Stimulated activated CD8-positive, alpha-beta memory T cell treated with anti-CD3 and anti-CD28 coated beads, Interleukin-15, amount 100 ng/mL, for 4 hours (primary cell): ENCODE data around the gene UBN1.

Experiments
- DNase-seq, 2 donors: peaks; one replicate each; pipeline ENCODE4 v3.0.0-alpha.2; 2020; ENCODE audit warnings: low read depth in 2 of 2

Gene UBN1

DNA sequence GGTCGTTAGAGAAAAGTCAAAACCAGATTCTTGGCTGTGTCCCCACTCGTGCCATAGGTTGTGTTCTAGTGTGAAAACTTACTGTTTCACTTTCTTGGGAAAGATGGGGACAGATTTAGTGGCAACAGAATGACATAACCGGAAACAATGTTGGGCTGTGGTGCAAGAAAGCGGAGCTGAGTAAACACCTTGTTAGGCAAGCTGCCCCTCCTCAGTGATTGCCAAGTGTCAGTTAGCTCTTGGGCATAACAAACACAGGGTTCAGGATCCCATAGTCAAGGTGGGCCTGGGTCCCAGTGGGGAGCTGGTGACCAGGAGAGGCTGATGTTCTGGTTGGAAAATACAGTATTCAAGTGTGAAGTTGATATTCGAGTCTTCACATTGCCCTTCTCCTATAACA lies 15.4 kb downstream of the UBN1 start:
- DNase-seq: no peak

DNA sequence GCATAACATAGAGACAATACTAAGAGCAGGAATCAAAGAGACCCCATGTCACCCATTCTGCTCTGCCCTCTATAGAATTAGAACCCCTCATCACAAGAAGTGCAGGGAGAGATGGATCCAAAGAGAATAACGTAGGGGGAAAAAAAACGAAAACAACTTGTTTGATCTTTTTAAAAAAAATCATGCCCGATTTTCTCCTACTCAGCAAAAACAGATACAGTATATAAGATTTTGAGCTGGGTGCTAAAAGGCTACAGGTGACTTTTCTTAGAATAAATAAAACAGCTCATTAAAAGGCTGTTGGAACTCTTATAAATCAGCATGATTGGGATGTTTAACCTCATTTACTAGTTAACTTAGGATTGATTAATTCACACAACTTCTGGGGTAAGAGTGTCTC lies 17.4 kb downstream of the UBN1 start:
- DNase-seq: no peak

DNA sequence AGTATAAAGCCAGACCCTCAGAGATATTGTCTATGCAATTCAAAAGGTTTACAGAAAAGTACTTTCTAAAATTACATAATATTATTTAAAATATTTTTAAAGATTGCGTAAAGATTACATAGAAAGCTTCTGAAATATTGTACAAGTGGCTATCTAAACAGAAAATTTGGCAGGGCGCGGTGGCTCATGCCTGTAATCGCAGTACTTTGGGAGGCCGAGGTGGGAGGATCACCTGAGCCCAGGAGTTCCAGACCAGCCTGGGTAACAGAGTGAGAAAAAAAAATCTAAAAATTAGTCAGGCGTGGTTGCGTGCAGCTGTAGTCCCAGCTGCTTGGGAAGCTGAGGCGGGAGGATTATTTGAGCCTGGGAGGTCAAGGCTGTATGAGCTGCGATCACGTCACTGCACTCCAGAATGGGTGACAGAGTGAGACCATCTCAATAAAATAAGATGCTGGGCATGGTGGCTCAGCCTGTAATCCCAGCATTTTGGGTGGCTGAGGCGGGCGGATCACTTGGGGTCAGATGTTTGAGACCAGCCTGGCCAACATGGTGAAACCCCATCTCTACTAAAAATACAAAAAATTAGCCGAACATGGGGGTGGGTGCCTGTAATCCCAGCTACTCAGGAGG lies 18.1 kb downstream of the UBN1 start:
- no peak for DNase-seq

DNA sequence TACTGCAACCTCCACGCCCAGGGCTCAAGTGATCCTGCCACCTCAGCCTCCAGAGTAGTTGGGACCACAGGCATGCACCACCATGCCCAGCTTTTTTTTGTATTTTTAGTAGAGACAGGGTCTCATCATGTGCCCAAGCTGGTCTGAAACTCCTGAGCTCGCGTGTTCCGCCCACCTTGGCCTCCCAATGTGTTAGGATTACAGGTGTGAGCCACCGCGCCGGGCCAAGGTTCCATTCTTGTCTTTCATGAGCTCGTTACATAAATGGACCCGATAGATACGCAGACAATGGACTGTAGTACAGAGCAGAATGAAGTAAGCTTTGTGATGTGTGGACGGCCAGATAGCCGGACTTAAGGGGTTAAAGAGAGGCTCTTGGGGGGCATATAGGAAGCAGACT lies 19.3 kb downstream of the UBN1 start:
- DNase-seq: no peak

DNA sequence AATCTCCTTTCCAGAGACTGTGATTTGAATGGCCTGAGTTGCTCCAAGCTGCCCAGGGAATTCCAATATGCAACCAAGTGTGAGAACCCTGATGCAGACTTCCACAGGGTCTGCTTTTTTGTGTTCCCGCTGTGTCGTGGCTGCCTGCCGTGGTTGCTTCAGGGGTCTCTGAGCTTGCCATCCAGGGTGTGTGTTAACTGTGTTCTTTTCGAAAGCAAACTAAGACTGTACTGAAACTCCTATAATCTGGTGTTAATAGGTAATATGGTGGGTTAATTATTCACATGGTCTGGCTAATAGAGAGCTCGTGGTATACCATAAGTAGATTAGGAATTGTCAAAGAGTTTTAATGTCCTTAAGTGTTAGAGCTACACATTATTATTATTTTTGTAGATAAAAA lies 20.7 kb downstream of the UBN1 start:
- no peak for DNase-seq

DNA sequence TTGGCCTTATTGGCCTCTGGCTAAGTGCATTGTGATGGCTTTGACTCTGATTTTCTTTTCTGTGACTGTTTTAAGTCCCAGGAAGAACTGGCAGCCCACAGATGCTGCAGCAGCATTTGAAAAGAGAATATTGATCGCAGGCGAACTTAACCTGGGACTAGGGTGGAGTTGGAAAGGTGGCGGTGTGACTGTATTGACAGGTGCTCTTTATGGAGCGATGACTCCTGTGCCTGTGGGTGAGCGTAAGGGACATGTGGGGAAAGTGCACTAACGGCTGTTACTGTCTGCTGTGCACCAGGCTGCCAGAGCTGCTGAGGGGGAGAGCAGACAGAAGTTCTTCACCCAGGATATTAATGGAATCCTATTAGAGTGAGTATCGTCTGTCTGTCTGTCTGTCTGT lies 21.3 kb downstream of the UBN1 start:
- DNase-seq: no peak

DNA sequence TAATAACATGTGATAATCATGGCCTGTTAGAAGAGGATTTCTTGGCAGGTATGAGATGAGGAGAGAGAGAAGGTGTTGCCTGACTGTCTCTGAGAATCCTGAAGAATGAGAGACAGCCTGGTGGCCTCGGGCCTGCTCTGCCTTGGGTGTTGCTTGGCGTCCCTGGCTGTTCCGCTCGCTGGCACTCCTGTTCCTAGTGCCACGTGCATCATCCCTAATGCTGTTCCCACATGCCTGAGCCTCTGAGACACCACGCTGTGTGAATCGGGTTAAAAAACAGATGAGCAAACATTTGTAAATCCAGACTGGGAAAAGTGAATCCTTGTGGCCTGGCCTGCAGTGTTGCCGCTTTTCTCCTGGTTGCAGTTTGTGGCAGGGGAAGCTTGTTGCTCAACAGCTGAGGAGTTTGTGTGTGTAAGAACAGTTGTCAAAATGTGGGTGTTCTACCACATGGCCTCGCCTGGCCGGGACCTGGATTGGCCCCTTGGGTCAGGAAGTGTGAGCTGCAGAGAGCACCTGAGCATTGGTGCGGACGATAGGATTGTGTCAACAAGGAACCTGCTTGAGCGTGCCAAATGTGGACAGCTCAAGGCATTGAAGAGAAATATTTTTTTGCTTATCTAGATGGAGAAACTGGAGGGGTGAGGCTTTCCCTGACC lies 22.0 kb downstream of the UBN1 start:
- no peak for DNase-seq

DNA sequence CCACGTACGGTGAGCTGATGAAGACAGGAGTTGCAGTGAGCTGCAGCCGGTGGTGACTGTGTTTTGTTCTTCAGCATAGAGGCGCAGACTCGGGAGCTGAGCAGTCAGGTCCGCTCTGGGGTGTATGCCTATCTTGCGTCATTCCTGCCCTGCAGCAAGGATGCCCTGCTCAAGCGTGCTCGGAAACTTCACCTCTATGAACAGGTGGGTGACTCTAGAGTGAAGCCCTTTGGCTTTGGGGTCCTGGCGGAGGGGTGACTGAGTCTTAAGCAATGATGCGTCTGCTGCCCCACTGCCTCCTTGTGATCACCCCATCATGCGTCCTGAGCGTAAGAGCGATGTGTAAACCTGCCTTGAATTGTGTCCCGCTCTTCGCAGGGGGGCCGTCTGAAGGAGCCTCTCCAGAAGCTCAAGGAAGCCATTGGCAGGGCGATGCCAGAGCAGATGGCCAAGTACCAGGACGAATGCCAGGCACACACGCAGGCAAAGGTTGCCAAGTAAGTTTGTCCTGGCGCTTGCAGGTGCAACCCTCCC lies 22.9 kb downstream of the UBN1 start:
- DNase-seq: no peak

DNA sequence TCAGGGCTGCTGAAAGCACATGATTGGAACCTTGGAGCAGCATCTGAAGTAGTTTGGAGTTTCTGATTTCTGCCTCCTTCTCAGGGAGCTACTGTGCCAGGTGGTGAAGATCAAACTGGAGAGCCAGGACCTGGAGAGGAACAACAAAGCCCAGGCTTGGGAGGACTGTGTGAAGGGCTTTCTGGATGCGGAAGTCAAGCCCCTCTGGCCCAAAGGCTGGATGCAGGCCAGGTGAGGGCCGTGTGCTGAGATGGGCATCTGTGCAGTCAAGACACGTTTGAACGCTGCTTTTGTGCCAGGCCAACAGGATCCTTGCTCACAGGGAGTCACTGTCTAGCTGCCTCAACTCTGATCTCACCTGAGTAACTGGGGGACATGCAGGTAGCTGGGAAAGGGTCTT lies 23.8 kb downstream of the UBN1 start:
- DNase-seq: no peak

DNA sequence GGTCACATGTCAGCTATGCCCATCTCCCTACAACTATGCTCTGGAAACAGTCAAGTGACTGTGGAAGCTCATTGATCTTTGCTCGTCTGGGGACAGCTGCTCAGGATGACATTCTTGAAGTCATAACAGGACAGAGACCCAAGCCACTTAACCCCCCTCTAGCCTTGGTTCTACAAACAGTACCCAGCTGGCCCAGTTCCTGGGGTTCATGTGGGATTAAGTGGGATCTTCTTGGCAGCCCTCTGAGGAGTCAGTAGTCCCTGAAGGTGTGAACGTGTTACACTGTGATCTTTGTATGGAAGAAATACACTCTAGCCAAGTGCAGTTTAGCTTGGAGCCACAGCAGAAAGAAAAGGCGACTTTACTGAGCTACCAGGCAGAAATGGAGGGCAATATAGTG lies 25.8 kb downstream of the UBN1 start:
- no peak for DNase-seq

DNA sequence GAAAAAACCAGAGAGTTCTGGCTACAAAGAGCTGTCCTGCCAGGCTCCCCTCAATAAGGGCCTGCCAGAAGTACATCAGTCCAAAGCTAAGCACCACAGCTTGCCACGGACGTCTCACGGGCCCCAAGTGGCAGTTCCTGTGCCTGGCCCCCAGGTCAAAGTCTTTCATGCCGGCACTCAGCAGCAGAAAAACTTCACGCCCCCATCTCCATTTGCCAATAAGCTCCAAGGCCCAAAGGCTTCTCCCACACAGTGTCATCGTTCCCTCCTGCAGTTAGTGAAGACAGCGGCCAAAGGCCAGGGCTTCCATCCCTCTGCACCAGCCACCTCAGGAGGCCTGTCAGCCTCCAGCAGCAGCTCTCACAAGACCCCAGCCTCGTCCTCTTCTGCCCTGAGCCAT lies 27.4 kb downstream of the UBN1 start:
- no peak for DNase-seq

DNA sequence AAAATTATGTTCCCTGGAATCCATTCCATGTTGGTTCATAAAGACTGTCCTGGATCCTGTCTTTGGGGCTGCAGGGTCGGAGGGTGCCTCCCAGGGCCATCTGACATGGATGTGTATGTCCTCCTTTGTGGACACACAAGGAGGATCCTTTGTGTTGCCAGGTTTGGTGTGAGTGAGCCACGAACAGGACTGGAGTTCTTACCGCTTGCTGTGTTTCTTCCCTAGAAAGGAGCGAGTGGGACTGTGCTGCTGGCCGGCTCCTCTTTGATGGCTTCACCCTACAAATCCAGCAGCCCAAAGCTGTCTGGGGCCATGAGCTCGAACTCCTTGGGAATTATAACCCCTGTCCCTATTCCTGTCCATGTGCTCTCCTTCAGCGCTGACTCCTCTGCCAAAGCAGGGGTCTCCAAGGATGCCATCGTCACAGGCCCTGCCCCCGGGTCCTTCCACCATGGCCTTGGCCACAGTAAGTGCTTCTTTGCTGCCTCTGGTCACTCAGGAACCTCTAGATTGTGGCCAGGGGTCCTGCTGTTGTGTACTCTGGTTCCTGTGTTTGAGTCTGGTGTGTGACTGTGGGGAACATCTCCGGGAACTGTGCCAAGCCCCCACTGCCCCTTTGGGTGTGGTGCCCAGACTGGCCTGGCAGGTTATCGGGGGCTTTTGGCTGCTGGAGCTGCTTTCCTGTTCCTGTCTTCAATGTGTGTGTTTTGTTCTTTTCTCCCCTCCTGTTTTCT lies 29.5 kb downstream of the UBN1 start:
- no peak for DNase-seq

DNA sequence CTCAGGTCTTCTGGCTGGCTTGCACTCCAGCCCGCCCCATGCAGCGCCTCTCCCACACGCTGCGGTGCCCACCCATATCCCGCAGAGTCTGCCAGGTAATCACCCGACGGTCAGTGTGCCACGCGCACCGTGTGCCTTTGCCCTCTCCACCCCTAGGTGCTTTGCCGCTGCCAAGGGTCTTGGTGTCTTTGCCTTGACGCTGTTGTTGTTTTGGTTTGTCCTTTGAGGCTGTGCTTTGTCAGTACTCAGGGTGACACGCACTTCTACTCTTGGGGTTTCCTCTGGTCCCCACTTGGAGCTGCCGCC lies 30.1 kb downstream of the UBN1 start:
- DNase-seq: no peak

DNA sequence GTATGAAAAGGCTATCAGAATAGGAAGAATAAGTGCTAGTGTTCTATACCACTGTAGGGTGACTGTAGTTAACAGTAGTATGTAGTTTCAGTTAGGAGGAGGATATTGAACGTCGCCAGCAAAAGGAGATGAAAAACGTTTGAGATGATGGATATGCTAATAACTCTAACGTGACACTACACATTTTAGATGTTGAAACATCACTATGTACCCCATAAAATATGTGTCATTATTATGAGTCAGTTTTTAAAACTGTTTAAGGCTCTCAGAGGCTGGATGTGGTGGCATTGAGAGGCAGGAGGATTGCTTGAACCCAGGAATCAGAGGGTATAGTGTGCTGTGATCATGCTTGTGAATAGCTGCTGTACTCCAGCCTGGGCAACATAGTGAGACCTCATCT lies 31.8 kb downstream of the UBN1 start:
- DNase-seq: no peak

DNA sequence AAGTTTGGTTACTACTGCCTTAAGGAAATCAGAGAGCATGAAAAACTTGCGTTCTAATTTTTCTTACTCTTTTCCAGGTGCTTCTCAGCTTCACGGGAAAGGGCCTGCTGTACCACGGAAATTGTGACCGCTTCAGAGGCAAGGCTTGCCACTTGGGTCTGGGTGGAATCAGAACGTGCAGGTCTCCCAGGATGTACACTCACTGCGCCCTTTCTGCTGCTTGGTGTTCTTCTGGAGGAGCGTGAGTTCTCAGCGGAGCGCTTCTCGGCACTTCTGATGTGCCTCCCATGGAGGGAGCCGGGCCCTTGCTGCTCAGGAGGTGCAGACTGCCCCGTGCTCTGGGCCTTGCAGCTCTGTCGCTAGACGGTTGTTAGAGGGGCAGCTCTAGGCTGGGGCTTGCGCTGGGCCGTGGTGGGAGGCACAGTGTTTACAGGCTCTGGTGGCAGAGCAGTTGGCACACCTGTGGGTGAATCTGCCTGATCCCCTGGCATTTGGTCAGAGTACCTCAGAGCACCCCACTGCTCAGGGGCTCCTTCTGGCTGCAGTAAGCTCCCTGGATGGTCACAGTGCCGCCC lies 32.8 kb downstream of the UBN1 start:
- DNase-seq: no peak

DNA sequence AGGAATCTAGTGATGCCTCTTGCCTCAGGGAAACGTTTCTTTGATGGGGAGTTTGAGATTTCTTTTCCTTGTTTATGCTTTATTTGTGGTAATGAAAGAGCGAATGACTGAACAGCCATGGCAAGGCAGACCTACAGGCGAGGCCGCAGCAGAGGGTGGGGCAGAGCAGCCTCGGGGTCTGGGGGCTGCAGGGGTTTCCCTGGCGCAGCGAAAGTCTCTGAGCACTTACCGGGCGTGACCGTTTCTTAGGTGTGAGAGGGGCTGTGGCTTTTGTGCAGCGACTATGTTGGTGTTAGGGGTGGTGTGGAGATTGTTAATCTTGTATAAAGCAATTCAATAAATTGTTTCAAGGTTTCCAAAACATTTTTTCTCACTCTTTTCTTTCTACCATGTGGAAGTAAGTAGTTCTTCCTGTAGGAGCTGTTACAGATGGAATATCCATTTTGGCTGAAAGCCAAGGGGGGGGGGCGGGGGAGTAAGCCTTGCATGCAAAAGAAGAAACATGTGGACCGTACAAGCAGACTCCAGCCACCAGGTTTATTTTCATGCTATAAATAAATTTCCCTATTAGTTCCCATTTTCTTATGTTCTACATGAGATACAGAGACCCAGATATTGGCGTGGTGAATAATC lies 34.8 kb downstream of the UBN1 start:
- DNase-seq: no peak

DNA sequence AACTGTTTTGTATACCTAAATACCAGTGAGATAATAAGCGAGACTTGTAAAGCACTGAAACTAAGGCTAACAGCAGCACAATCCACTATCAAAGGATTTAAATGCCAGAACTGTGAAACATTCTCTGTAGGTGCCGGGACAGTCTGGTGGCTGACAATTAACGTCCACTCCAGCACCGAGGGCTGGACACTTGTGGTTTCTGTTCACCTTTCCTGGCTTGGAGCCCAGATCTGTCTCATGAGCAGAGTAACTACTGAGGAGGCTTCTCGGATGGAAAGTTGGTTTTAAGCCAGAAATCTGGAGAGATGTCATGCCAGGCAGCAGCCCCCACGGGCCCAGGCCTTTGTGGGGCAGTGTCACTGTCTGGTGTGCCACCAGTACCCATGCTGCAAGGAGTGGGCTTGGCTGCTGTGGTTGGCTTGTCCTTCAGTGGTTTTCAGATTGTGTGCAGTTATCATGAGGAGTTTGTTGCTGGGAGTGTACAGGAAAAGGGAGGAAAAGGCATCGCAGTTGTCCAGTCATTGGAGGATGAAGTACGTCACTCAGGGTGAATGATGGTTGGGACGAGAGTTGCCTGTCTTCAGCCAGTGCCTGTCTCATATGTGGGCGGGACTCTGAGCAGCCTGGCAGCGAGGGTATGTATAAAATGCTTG lies 35.5 kb downstream of the UBN1 start:
- no peak for DNase-seq

DNA sequence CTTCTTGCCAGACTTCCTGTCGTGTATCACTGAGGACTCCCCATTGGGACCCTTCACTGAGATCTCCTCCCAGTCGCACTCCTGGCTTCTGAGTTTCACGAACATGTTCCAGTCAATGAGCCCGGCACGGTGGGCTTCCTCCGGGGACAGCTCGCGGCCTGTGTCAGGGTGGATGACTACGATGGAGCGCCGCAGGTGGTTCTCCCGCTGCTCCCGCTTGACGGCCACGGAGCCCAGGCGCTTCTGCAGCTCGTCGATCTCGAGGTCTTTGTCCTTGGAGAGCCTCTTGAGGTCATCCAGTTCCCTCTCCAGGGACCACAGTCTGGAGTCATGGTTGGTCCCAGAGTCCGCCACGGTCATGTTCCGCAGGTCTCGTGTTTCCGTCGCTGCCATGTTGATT lies 36.2 kb downstream of the UBN1 start:
- no peak for DNase-seq

DNA sequence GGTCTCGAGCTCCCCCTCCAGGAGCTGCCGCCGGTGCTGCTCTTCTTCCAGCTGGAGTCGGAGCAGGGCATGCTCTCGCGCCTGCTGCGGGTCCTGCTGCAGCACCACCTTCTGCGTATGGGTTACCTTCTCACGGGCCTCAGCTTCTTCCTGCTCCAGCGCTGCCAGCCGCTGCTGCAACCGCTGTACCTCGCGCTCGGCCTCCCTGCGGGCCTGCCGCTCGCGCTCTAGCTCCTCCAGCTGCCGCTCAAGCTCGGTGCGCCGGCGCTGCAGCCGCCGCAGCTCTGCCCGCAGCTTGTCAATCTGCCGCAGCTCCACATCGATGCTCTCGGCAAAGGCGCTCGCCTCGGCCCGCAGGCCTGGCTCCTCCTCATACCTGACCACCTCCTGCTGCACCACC lies 36.9 kb downstream of the UBN1 start:
- no peak for DNase-seq

DNA sequence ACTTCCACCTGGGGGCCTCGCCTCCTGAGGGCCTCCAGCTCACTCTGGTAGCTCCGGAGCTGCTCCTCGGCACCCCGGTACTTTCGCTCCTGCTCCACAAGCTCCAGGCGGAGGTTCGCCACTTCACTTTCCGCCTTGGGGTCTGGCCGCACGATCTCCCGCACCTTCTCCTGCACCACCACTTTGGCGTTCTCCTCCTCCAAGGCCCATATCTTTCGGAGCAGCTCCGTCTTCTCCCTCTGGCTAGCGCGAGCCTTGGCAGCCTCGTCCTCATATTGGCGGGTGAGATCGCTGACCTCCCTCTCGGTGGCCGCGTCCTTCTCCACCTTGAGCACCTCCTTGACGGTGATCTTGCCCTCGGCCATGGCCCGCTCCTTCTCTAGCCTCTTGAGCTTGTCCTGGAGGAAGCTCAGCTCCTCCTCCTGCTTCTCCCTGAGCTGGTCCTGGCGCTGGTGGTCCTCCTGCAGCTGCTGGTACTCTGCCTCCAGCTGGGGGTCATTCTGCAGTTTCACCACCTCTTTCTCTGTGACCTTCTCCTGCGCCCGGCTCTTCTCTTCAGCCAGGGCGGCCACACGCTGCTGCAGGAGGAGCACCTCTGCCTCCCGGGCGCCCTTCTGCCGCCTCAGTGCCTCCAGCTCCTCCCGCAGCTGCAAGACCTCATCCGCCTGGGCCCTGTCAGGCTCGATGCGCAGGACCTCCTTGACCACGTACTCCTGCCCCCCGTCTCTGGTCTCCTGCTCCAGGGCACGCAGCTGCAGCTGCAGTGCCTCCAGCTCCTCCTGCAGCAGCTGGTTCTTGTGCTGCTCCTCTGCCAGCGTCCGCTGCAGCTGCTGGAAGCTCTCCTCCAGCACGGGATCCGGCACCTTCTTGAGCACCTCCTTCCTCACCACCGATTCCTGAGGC lies 37.9 kb downstream of the UBN1 start:
- DNase-seq: no peak

DNA sequence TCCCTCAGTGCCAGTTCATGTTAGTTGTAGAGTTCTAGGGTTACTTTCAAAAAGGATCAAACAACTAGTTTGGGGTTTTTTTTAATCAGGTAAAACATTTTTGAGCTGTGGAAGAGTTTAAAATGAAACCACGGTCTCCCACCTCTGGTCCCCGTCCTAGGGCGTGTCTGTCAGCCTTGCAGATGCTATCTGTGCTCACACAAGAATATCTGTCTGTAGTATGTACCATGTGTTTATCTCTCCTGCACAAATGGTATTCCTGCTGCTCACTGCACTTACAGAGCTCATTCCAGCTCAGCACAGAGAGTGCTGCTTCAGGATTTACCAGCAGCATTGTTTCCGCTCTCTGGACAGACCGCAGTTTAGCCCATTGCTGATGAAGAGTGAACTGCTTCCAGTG lies 38.9 kb downstream of the UBN1 start:
- DNase-seq: no peak
